ENCODE results near the gene FNIP1. TPM values are rescaled to one million over a fixed set of nuclear protein-coding genes. Genes with fewer than 3 reads are reported as not detected.

FNIP1 gene
- total and polyA plus RNA-seq, 9 of the 15 experiments (the other 6 are each of a cell fraction or from before 2014, with no cell fraction given), result 5.0 to 32.8 (median 18.4) TPM

- TF ChIP-seq ERF (CRISPR knock-in tag; IDR thresholded peaks at IDR 0.05) (no peak), YBX1 (IDR thresholded peaks at IDR 0.05) (no peak), NFIC (IDR thresholded peaks at IDR 0.05) (0 out of 2 replicates have a peak, but pooled peaks have one; percentile 8), ZNF75A (CRISPR knock-in tag; IDR thresholded peaks at IDR 0.05) (peak; percentile 66; the same call in 1 of the 2 replicates)
These were observed 76.1 kb downstream of the FNIP1 start (continued) for GRCh38 chr5:131720714-131721113.

- Histone ChIP-seq H3K4me2 (ENCODE audit: insufficient read depth, low read length) (no peak overlapping the region), H3K9me3 (replicated peaks; ENCODE audit: control insufficient read depth, insufficient read depth, low read depth, low read length) (no peaks in the 10 kb centered on the region), H3K4me3 (no peak overlapping the region), H2AFZ (ENCODE audit: low read depth, low read length) (no peak overlapping the region), H3K9me1 (ENCODE audit: control insufficient read depth, insufficient read depth, low read length) (no peaks in the 10 kb centered on the region), H3K27ac (ENCODE audit: extremely low read depth, low read depth, low read length) (no peak overlapping the region), H3K36me3 (ENCODE audit: control insufficient read depth, insufficient read depth, low read length) (peaks cover 64% of the 10 kb centered on the region), H3K79me2 (ENCODE audit: control insufficient read depth, insufficient read depth, low read length) (0 out of 3 replicates have a peak, but pooled peaks cover 2% of the 10 kb centered on the region), H3K27me3 (ENCODE audit: control insufficient read depth in 2 of 2, insufficient read depth in 2 of 2, low read length in 2 of 2) (no peaks in the 10 kb centered on the region), H3K4me1 (replicated peaks in 1 of 2; ENCODE audit: control insufficient read depth in 2 of 2, insufficient read depth in 2 of 2, low read length in 2 of 2) (no peaks in the 10 kb centered on the region), H4K20me1 (replicated peaks; ENCODE audit: control insufficient read depth, insufficient read depth, low read length) (no peaks in the 10 kb centered on the region), H3K9ac (ENCODE audit: insufficient read depth in 1 of 2, low read depth in 2 of 2, low read length in 2 of 2) (no peak overlapping the region)
- BruUV-seq (replicated peaks), result no TSS peak
- ATAC-seq (no peak), FAIRE-seq (no peak), DNase-seq (ENCODE audit: extremely low read depth in 1 of 4, low spot score in 3 of 4) (no peak)
- ChIA-PET POLR2A (interaction anchor here (0.6 to 1.9 kb wide), 4 partner anchors 8 to 24 kb away, joined by 3 to 8 read pairs (median 3); no protein-coding TSS in a partner anchor), CTCF (ENCODE audit: low intra/inter-chr PET ratio) (no interaction called here)
- in situ Hi-C loops (cut with MboI) (no loop called here), intact Hi-C loops (cut with micrococcal nuclease) (no loop called here)
- TF ChIP-seq SRSF3 (IDR thresholded peaks at IDR 0.05; ENCODE audit: insufficient read depth, low read length), result no peak
- no peak for TF ChIP-seq CREB1 (IDR thresholded peaks at IDR 0.05)
- no peak for TF ChIP-seq CREB1 (CRISPR knock-in tag; IDR thresholded peaks at IDR 0.05)
- no peak for TF ChIP-seq CC2D1A (IDR thresholded peaks at IDR 0.05)
- no peak for TF ChIP-seq RAD21 (CRISPR knock-in tag; conservative IDR thresholded peaks at IDR 0.05 in 1 of 2, IDR thresholded peaks at IDR 0.05 in 1 of 2)
- no peak for TF ChIP-seq ADNP (tag; IDR thresholded peaks at IDR 0.05)
- TF ChIP-seq ELK1 (CRISPR knock-in tag; IDR thresholded peaks at IDR 0.05), result no peak
- no peak for TF ChIP-seq LEF1 (IDR thresholded peaks at IDR 0.05)
- WGBS (ENCODE audit: insufficient coverage, low coverage, missing lambda C conversion rate), result 100% methylated on average over 1 of the region's 1 CpG
These were observed 77.3 kb downstream of the FNIP1 start for GRCh38 chr5:131719564-131719963.

Data from K562 (cell line).